ENCODE measurements around the gene ARSG.
"Not testable (repeated sequence)": the region's sequence is repeated elsewhere in the genome, so short reads cannot be mapped to it uniquely, and the experiment has no call there.

ARSG gene

GRCh38 chr17:68277807-68278206, 13.5 kb upstream of the ARSG start:
- no peak for DNase-seq (ENCODE audit: low read depth, low spot score)

GRCh38 chr17:68281965-68282364, 9.3 kb upstream of the ARSG start:
- not testable (repeated sequence) for DNase-seq (ENCODE audit: low read depth, low spot score)

GRCh38 chr17:68288375-68288774, 2.9 kb upstream of the ARSG start:
- peak; percentile 20 for DNase-seq (ENCODE audit: low read depth, low spot score)

GRCh38 chr17:68288804-68289203, 2.5 kb upstream of the ARSG start:
- no peak for DNase-seq (ENCODE audit: low read depth, low spot score)

- DNase-seq (ENCODE audit: low read depth, low spot score), result no peak
Observed at GRCh38 chr17:68289473-68289872, 1.8 kb upstream of the ARSG start.

- DNase-seq (ENCODE audit: low read depth, low spot score), result no peak
Observed at GRCh38 chr17:68289936-68290267, 1.4 kb upstream of the ARSG start.

GRCh38 chr17:68290268-68290954, 884 bp upstream of the ARSG start:
- peak; percentile 30 for DNase-seq (ENCODE audit: low read depth, low spot score)

- peak; percentile 87 for DNase-seq (ENCODE audit: low read depth, low spot score)
Observed at GRCh38 chr17:68291836-68292688, 767 bp downstream of the ARSG start.

- no peak for DNase-seq (ENCODE audit: low read depth, low spot score)
Observed at GRCh38 chr17:68292689-68293040, 1.4 kb downstream of the ARSG start.

- no peak for DNase-seq (ENCODE audit: low read depth, low spot score)
Observed at GRCh38 chr17:68293490-68294195, 2.3 kb downstream of the ARSG start.

GRCh38 chr17:68294196-68294555, 2.9 kb downstream of the ARSG start:
- peak; percentile 24 for DNase-seq (ENCODE audit: low read depth, low spot score)

- DNase-seq (ENCODE audit: low read depth, low spot score), result no peak
Observed at GRCh38 chr17:68294617-68295016, 3.3 kb downstream of the ARSG start.

GRCh38 chr17:68295086-68295485, 3.8 kb downstream of the ARSG start:
- DNase-seq (ENCODE audit: low read depth, low spot score), result no peak

GRCh38 chr17:68296217-68297191, 5.2 kb downstream of the ARSG start:
- no peak for DNase-seq (ENCODE audit: low read depth, low spot score)

- DNase-seq (ENCODE audit: low read depth, low spot score), result no peak
Observed at GRCh38 chr17:68297195-68297594, 5.9 kb downstream of the ARSG start.

- no peak for DNase-seq (ENCODE audit: low read depth, low spot score)
Observed at GRCh38 chr17:68298601-68299000, 7.3 kb downstream of the ARSG start.

GRCh38 chr17:68299817-68300216, 8.5 kb downstream of the ARSG start:
- no peak for DNase-seq (ENCODE audit: low read depth, low spot score)

- DNase-seq (ENCODE audit: low read depth, low spot score), result no peak
Observed at GRCh38 chr17:68301438-68301959, 10.2 kb downstream of the ARSG start.

- DNase-seq (ENCODE audit: low read depth, low spot score), result peak; percentile 36
Observed at GRCh38 chr17:68302066-68302564, 10.8 kb downstream of the ARSG start.

- no peak for DNase-seq (ENCODE audit: low read depth, low spot score)
Observed at GRCh38 chr17:68302666-68303065, 11.4 kb downstream of the ARSG start.

- DNase-seq (ENCODE audit: low read depth, low spot score), result no peak
Observed at GRCh38 chr17:68304706-68305105, 13.4 kb downstream of the ARSG start.
